Endothelial cell (in vitro differentiated cells): Measurements from ENCODE around the gene TMEM9. TPM values are rescaled to one million over a fixed set of nuclear protein-coding genes. Genes with fewer than 3 reads are reported as not detected.

Source experiments
- DNase-seq: peaks from one replicate; pipeline ENCODE4 v3.0.0; 2021; ENCODE audit warnings: low spot score
- H3K27ac Mint-ChIP-seq: one replicate; pipeline ENCODE4 v1.8.0; 2021; ENCODE audit warnings: mixed read lengths, inconsistent platforms; ENCODE audit not compliant: unreplicated experiment
- H3K27me3 Mint-ChIP-seq: one replicate; pipeline ENCODE4 v1.8.0; 2021; ENCODE audit warnings: mild to moderate bottlenecking, moderate library complexity, mixed read lengths, inconsistent platforms; ENCODE audit not compliant: unreplicated experiment
- H3K36me3 Mint-ChIP-seq: one replicate; pipeline ENCODE4 v1.8.0; 2021; ENCODE audit warnings: mild to moderate bottlenecking, low read depth, mixed read lengths, inconsistent platforms; ENCODE audit not compliant: unreplicated experiment
- H3K4me1 Mint-ChIP-seq: one replicate; pipeline ENCODE4 v1.8.0; 2021; ENCODE audit warnings: mild to moderate bottlenecking, mixed read lengths, inconsistent platforms; ENCODE audit not compliant: unreplicated experiment
- H3K4me3 Mint-ChIP-seq: one replicate; pipeline ENCODE4 v1.8.0; 2021; ENCODE audit warnings: mild to moderate bottlenecking, mixed read lengths, inconsistent platforms; ENCODE audit not compliant: unreplicated experiment
- H3K9me3 Mint-ChIP-seq: one replicate; pipeline ENCODE4 v1.8.0; 2021; ENCODE audit warnings: mixed read lengths, inconsistent platforms; ENCODE audit not compliant: unreplicated experiment
- CTCF ChIP-seq: fragments of 200-600 bp; sonication (generic); IDR thresholded peaks from one replicate; pipeline ENCODE4 v1.5.0; 2021; ENCODE audit warnings: antibody characterized with exemption; ENCODE audit not compliant: unreplicated experiment
- long read RNA-seq: library from polyadenylated mRNA; unstranded; transcript quantifications from one replicate; pipeline ENCODE4 v2.0.0, GENCODE V29; 2020; ENCODE audit not compliant: unreplicated experiment
- total RNA-seq: library from RNA; stranded (reverse); fragmentation: NEBNext Ultra II Directional; extraction: Animal tissue kit (Norgen Biotek cat#: 25700); gene quantifications from one replicate; pipeline ENCODE4 v1.2.1, GENCODE V29; 2021; ENCODE audit not compliant: unreplicated experiment

Gene TMEM9
- 78.7 TPM for total RNA-seq
- long read RNA-seq, transcript TMEM9-204 (6 exons, 1,529 nt): major isoform, 50 of 69 reads
- long read RNA-seq, transcript TMEM9-201 (5 exons, 1,959 nt): minor isoform, 11 of 69 reads
- long read RNA-seq, partial matches to known transcripts: 0 of 69 reads
- long read RNA-seq, other reads (novel, unspliced or antisense): 6 of 69 reads

GRCh38 chr1:201154389-201155165 lies at the start of gene TMEM9:
TSS of gene TMEM9 (minus strand) at chr1:201154474. CDS start at chr1:201153923, 551 bp downstream.
- DNase-seq: peak; percentile 99
- Mint-ChIP-seq H3K27ac (peak within 1 kb of the TSS; percentile 96), H3K4me3 (peak within 1 kb of the TSS; percentile 93), H3K36me3 (peaks cover 14% of the 10 kb centered on the region), H3K9me3 (no peaks in the 10 kb centered on the region), H3K4me1 (peaks cover 5% of the 10 kb centered on the region), H3K27me3 (peaks cover 8% of the 10 kb centered on the region)
- TF ChIP-seq CTCF: no peak

GRCh38 chr1:201198598-201198997 lies 44.3 kb upstream of the TMEM9 start:
- Mint-ChIP-seq H3K27me3 (peaks cover 13% of the 10 kb centered on the region), H3K4me1 (no peaks in the 10 kb centered on the region), H3K4me3 (no peak overlapping the region), H3K36me3 (no peaks in the 10 kb centered on the region), H3K9me3 (no peaks in the 10 kb centered on the region), H3K27ac (no peak overlapping the region)
- DNase-seq: no peak
- no peak for TF ChIP-seq CTCF

DNA sequence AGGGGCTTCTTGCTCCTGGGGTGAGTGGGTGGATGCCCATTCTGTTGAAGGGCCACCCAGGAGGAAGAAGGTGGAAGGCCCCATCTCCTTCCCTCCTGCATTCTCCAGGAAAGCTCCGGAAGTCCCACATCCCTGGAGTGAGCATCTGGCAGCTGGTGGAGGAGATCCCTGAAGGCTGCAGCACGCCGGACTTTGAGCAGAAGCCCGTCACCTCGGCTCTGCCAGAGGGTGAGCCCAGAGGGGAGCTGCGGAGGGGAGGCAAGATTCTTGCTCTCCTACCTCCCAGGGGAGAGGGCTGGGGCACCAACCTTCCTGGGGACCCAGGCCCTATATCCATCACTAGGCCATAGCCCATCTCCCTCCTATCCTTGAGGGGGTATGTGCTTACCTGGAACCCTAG lies 39.8 kb upstream of the TMEM9 start:
- TF ChIP-seq CTCF: no peak
- no peak for DNase-seq
- no peak overlapping the region for H3K4me3 Mint-ChIP-seq
- H3K36me3 Mint-ChIP-seq: no peaks in the 10 kb centered on the region
- no peaks in the 10 kb centered on the region for H3K9me3 Mint-ChIP-seq
- peaks cover 7% of the 10 kb centered on the region for H3K27me3 Mint-ChIP-seq
- no peaks in the 10 kb centered on the region for H3K4me1 Mint-ChIP-seq
- no peak overlapping the region for H3K27ac Mint-ChIP-seq

DNA sequence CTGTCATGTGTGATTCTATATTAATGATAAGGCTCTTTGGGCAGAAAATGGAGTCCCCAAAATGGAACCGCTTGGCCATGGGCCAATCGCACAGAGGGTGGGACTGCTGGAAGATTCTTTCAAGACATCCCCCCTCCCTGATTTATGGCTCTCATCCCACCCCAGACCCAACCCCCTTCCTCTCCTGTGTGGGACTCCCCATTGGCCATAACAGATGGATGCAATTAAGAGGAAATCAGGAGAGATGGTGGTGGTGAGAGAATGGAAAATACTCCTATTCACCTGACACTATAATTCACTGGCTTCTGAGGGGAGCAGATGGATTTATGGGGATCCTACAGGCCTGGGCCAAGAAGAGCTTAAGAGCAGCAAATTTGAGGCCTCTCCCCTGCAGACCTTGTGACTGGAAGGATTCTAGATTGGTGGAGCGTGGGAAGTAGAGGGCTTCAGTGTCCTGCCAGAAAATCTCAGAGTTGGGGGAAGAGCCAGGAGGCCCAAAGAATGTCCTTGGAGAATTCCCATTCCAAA lies 38.1 kb upstream of the TMEM9 start:
- H3K9me3 Mint-ChIP-seq: no peaks in the 10 kb centered on the region
- no peaks in the 10 kb centered on the region for H3K4me1 Mint-ChIP-seq
- DNase-seq: no peak
- peaks cover 1% of the 10 kb centered on the region for H3K27me3 Mint-ChIP-seq
- no peak for TF ChIP-seq CTCF
- H3K36me3 Mint-ChIP-seq: no peaks in the 10 kb centered on the region
- no peak overlapping the region for H3K4me3 Mint-ChIP-seq
- no peak overlapping the region for H3K27ac Mint-ChIP-seq
